ENCODE data around the gene HSD17B14. TPM values are rescaled to one million over a fixed set of nuclear protein-coding genes. Genes with fewer than 3 reads are reported as not detected.

HSD17B14 gene
- total RNA-seq, 1 experiment from 2014 or later: 11.2 TPM

DNA sequence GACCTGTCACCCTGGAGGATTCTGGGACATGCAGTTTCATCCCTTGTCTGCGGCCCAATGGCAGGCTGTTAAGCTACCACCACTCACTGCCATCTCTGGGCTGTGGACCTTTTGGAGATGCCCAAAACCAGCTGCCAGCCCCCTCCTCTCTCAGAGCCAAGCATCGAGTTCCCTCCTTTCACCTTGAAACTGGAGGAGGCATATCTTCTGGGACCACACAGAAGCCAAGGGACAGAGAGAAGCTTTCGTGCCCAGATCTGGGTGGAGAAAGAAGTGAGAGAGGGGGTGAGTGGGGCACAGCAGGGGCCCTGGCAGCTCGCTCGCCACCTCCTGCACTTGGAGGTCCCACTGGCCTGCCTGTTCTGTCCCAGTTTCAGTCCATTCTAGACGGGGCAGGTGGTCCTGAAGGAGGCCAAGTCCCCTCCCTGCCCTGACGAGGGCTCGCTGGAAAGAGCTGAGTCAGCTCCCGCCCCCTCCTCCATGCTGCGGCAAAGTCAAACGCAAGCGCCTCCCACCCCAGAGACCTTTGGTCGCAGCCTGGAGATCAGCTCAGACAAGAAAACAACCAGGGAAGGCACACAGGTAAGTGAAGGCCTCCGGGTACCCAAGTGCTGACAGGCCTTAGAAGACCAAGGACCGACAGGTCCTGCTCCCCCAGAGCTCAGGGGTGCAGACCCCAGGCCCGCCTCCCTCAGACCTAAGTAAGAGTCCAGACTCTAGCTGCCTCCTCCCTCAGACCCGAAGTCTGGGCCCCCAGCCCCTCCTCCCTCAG lies 29.3 kb downstream of the HSD17B14 start:
- no peak overlapping the region for H3K4me2 ChIP-seq (ENCODE audit: insufficient read depth, insufficient read length, low read length)
- no peak for TF ChIP-seq CTCF (conservative IDR thresholded peaks at IDR 0.05)
- H2AK5ac ChIP-seq (ENCODE audit: insufficient read length, low read length): no peak overlapping the region
- peak overlapping the region; percentile 64 to 90 (median 89); a peak in 5 of 7 replicates for H3K27ac Mint-ChIP-seq
- H3K9ac ChIP-seq (ENCODE audit: extremely low read depth, insufficient read length, low read length): no peak overlapping the region
- H3K23ac ChIP-seq (ENCODE audit: insufficient read length, low read depth, low read length): no peak overlapping the region
- H3K27me3 ChIP-seq (ENCODE audit: insufficient read depth, low read length): no peaks in the 10 kb centered on the region; the same call in 1 of the 2 replicates
- H3T11ph ChIP-seq (ENCODE audit: low read length): no peak overlapping the region
- peaks cover 2% of the 10 kb centered on the region for H4K20me1 ChIP-seq (ENCODE audit: control insufficient read depth, insufficient read depth, insufficient read length)
- H3K79me1 ChIP-seq (ENCODE audit: insufficient read depth, low read depth, low read length, poor library complexity, severe bottlenecking): no peaks in the 10 kb centered on the region
- H3K56ac ChIP-seq (ENCODE audit: insufficient read length, low read depth, low read length): no peak overlapping the region
- no peak overlapping the region for H4K5ac ChIP-seq (ENCODE audit: insufficient read length, low read depth, low read length)
- H2BK20ac ChIP-seq (ENCODE audit: low read depth, low read length, poor library complexity, severe bottlenecking): no peak overlapping the region
- no peak overlapping the region for H3K4ac ChIP-seq (ENCODE audit: low read depth, low read length)
- H3K18ac ChIP-seq (ENCODE audit: insufficient read length, low read depth, low read length): no peak overlapping the region
- no peaks in the 10 kb centered on the region for H3K9me3 ChIP-seq (ENCODE audit: control insufficient read depth, low read depth, low read length)
- peaks cover 3% of the 10 kb centered on the region; the same call in 1 of the 2 replicates for H3K4me1 ChIP-seq (ENCODE audit: insufficient read depth, low read length)
- H3K4me3 Mint-ChIP-seq: peak overlapping the region in 1 of 2 experiments; percentile 65; a peak in 2 of 5 replicates
- no peak overlapping the region for H2BK15ac ChIP-seq (ENCODE audit: low read depth, low read length)
- no peak overlapping the region for H4K91ac ChIP-seq (ENCODE audit: insufficient read length, low read depth, low read length)
- no peak overlapping the region for H2BK120ac ChIP-seq (ENCODE audit: low read depth, low read length, poor library complexity, severe bottlenecking)
- no CpG with 5 or more reads among the region's 17 CpGs for WGBS (ENCODE audit: extremely low coverage, insufficient read length, low lambda C conversion rate)
- peaks cover 24 to 42% of the 10 kb centered on the region in 2 experiments for H3K4me1 Mint-ChIP-seq
- no peak overlapping the region for H2BK5ac ChIP-seq (ENCODE audit: insufficient read length, low read length)
- no peak overlapping the region for H2AFZ ChIP-seq (ENCODE audit: low read length)
- H3K79me2 ChIP-seq (ENCODE audit: insufficient read depth, low read length): no peaks in the 10 kb centered on the region
- no peak overlapping the region for H2BK12ac ChIP-seq (ENCODE audit: insufficient read length, low read depth, low read length)
- H4K8ac ChIP-seq (replicated peaks; ENCODE audit: insufficient read length, low read depth, low read length): no peak overlapping the region
- H3K36me3 Mint-ChIP-seq (ENCODE audit: insufficient read depth in 1 of 3, low read depth in 3 of 3): no peaks in the 10 kb centered on the region; a peak in 1 of 7 replicates
- H3K14ac ChIP-seq (ENCODE audit: insufficient read depth, low read length): no peak overlapping the region
- H3K27ac ChIP-seq (ENCODE audit: insufficient read length, low read depth, low read length): no peak overlapping the region
- peaks cover 4% of the 10 kb centered on the region for H3K23me2 ChIP-seq (ENCODE audit: insufficient read length, low read depth, low read length, poor library complexity, severe bottlenecking)
- no peaks in the 10 kb centered on the region for H3K9me3 Mint-ChIP-seq
- peaks cover 15% of the 10 kb centered on the region for H3K27me3 Mint-ChIP-seq (ENCODE audit: low read depth)
- peak; percentile 66 for DNase-seq

All from H9 (cell line).